Loucy (cell line): ENCODE measurements around the gene ELAVL1.

Experiments
- CTCF ChIP-seq: fragments of 200-600 bp; sonication (generic); conservative IDR thresholded peaks from 2 replicates; pipeline ENCODE4 v1.5.1; 2014; ENCODE audit warnings: mild to moderate bottlenecking, antibody characterized with exemption, low read length
- EZH2phosphoT487 ChIP-seq: fragments of 200-600 bp; IDR thresholded peaks from 2 replicates; pipeline ENCODE4 v1.6.1; 2018; ENCODE audit warnings: antibody characterized with exemption, mild to moderate bottlenecking, moderate library complexity, borderline replicate concordance

GRCh38 chr19:7914598-7915045, 90.8 kb downstream of the ELAVL1 start, which contains the start of gene TGFBR3L:
- TF ChIP-seq CTCF (no peak), EZH2phosphoT487 (no peak)
